HG03103 (cell line): ENCODE measurements around the gene PLPP6.
A peak's percentile ranks its signal among the peaks of the same experiment; 100 is the strongest.

ENCODE experiments used
- ATAC-seq: cut with Tn5 transposase; IDR thresholded peaks from one replicate; pipeline ENCODE4 v1.9.1; 2021; ENCODE audit warnings: low read depth; ENCODE audit not compliant: unreplicated experiment

Gene PLPP6

DNA sequence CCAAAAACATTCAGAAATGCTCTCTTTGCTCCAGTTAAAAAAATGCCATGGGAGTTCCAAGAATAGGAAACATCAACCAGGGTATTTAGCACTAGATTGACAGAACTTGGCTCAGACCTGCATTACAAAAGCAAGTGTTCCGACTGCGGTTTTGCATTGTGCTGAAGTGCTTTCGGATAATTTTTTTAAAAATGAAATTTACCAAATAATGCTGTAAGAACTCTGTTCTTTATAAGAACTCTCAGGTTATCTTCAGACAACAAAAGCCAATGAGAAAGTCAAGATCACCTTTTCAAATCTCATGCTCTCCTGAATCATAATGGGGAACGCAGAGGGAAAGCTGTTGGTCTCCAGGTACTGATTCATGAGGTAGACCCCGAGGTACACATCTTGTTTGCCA, 483 bp upstream of the PLPP6 start:
- ATAC-seq = no peak

DNA sequence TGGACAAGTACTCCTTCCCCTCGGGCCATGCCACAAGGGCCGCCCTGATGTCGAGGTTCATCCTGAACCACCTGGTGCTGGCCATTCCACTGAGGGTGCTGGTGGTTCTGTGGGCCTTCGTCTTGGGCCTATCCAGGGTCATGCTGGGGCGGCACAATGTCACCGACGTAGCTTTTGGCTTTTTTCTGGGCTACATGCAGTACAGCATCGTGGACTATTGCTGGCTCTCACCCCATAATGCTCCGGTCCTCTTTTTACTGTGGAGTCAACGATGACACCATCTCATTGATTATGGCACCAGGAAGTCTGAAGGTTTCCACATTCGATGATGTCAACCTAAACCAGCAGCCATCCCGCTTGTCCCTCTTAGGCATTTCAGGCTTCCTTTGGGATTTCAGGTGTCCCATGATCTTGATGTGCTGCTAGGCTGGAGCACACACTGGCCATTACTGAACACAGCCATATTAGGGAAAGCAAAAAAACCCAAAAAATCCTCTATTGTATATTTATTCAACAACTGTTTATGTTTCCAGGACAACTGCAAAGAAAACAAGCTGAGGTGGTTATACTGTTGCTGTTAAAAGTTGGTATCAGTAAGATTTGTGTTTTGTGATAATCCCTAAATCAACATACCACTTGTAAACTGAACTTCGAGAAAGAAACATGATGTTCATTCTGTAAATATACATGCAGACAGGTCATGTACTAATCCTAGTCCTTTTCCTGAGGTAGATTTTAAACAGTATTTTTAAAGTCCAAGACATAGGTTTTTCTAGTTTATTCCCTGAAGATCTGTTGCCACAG, 1.1 kb downstream of the PLPP6 start:
- no peak for ATAC-seq

DNA sequence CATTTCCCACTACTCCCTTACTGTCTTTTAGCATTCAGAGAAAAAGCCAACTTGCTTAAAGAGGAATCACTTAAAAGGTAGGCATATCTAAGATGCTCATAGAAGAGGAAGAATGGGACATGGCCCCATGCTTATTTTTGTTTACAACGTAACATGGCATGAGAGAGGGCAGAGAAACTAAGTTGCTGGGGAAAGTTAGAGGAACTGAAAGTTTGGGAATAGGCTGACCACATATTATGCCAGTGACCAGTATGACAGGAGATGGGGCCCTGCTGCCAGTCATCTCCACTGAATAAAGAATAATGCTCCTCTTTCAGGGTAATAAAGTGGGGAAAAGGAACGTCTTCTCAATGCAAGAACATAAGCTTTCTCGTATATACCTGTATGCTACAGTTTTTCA, 1.9 kb downstream of the PLPP6 start:
- no peak for ATAC-seq

DNA sequence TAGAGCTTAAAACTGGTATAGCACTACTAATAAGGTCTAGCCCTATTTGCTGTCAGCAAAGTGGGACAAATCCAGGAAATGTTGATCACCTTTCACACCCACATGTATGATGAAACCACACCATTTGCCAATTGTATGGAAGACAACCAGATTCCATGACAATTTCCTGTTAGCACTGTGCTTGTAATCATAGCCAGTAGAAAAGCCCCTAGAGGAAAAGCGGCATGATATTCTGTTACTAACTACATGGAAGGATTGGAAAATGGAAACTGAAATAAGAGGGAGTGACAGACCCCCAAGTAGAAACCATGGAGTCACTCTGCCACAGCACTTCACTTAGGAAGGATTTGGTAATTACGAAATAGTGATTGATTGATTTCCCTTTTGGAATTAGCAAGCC, 3.3 kb downstream of the PLPP6 start:
- no peak for ATAC-seq

DNA sequence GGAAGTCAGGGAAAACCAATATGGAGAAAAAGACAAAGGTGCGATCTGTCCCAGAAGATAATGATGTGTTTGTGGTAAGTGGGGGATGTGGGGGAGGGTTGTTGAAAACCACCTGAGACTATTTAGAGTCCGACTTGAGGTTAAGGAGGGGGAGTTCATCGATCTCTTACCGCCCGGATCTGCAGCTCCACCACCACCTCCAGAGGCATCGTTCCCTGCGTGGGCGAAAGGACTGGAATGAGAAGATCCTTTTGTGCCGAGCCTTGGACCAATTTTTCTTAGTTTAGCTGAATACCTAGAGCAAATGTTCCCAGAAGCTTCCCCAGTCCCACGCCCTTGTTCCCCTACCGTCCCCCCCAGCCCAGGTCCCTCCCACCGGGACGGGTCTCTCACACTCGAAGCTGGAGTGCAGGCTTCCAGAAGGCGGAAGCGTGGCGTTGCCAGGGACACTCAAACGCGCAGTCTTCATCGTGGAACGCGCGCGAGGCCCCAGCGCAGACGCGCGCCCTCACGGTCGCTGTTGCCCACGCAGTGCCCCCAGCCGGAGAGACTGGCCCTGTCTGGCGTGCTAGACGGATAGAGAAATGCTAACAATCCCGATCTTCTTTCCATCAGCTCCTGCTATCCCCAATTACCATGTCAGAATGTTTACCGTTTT, 4.1 kb downstream of the PLPP6 start, which contains the start of gene SPATA6L:
Gene SPATA6L (minus strand): TSS at position 439 of the 658 bp plus-strand sequence. CDS start 230 bp downstream, at position 209.
- no peak for ATAC-seq

DNA sequence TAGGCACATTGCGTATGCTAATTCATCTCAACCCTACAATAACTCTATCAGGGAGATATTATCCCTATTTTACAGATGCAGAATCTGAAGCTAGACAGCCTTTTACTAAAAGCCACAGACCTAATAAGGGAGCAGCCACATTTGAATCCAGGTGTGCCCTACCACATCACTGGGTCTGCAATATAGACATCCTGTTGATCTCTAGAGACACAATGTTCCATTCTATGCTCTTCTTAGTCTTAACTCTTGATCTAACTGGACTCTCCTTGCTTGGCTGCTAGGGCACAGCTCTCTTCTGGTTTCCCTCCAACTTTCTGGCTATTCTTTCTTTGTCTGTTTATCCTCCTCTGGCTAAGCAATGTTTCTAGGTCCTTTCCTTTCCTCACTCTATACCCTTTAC, 5.6 kb downstream of the PLPP6 start:
- no peak for ATAC-seq

DNA sequence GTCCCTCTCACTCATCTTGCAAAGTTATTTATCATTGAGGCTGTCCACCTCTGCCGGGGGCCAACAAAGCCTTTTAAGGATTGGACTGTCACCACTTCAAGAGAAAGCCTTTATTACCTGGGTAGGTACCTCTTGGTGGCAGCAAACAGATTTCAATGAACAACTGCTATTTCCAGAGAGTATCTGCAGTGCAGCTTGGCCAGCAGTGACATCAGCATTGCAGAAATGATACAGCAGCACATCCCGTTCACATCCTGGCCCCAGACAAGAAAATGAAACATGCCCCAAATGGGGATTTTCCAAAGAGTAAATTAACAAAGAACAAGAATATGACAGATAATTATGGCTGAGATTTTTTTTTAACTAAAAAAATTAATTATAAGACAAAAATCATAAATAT, 6.5 kb downstream of the PLPP6 start:
- ATAC-seq = no peak

DNA sequence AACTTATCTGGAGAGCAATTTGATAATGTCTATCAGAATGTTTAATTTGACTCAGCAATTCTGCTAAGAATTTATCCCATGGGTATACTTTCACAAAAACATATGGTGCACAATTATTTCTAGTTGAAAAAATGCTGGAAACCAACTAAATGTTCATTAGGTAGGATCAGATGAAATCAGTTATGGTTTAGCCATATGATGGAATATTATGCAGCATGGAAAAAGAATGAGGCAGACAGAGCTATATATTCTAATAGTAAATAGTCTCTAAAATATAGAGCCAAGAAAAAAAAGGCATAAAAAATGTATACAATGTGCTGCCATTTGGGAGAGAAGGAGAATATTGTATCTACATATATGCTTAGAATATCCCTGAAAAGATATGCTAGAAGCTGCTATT, 7.8 kb downstream of the PLPP6 start:
- ATAC-seq = no peak

DNA sequence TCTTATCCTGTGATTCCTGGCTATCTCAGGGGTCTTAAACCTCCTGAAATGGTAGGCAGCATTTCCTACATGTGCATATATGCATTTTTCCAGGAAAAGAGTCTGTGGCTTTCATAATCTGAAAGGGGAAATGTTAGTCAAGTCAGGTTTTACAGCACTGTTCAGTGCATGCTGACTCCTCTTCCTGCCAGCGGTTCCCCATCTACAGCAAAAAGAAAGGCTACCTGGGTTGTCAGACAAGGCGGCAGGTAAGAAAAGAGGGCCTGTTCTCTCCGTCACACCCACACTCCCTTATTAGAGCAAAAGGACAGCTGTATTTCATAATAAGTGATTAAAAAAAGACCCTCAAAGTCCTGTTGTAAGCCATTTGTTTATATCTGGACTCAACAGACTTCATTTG, 8.5 kb downstream of the PLPP6 start:
- no peak for ATAC-seq

DNA sequence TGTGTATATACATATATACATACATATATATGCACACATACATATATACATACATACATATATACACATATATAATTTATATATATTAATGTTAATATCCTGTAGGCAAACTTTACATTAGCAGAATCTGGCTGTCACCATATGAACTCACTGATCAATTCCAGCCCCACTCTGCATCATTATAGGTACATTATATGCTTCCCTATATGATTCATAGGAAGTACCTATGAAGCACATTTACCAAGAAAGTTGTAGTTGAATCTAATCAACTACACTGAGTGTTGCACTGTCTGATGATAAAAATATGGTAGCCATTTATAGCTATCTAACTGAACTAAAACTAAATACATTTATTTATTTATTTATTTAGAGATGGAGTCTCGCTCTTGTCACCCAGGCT, 9.6 kb downstream of the PLPP6 start:
- ATAC-seq = no peak

DNA sequence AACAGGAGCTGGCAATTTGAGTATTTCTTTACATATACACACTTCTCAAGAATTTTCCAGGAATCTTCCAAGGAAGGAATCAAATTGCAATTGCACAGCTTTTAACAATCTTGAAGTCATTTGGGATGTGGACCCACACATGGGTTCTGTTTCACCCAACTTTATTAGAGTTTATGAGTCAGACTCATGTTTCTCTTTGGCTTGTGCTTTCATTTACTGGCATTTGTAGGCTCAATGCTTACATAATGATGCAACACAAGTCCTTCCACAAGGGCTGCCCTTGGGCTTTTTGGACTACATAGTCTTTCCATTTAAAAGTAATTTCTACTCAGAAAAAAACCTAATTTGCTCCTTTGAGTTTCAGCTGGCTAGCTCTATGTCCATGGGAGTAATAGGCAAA, 12.7 kb downstream of the PLPP6 start:
- ATAC-seq = no peak

DNA sequence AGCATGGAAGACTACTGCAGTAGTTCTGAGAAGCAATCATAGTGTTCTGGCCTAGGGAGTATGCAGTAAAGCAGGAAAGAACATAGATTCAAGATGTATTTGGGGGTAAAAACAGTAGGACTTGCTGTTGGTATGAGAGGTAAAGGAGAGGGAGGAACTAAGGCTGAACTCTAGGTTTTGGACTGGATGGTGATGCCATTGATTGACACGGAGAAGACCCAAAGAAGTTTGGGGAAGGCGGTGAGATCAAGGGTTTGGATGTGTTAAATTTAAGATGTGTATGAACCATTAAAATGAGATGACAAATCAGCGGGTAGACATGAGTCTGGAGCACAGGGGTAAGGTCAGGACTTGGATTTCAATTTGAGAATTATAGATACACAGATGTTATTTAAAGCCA, 15.3 kb downstream of the PLPP6 start:
- no peak for ATAC-seq

DNA sequence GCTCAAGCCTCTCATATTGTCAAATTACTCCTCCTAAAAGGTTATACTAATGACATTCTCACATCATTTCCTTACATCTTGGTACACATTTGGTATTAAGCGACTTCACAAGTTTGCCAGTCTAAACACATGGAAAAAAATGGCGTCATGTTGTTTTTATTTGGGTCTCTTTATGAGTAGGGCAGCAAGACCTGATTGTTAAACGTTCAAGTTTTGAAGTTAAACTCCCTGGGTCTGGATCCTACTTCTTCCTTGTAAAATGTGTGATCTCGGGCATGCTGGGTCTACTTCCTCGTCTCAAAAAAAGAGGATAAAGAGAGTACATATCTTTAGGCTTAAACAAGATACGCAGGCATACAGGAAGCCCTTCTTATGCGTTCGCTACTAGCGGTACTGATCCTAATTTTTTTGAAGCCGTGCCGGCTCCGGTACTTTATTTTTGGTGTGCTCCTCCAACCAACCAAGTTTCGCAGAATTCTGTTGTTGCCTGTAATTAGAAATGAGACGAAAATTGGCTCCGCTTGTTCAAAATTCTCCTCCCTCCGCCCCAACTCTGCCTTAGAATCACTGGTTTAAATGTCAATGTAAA, 16.7 kb downstream of the PLPP6 start:
- no peak for ATAC-seq

DNA sequence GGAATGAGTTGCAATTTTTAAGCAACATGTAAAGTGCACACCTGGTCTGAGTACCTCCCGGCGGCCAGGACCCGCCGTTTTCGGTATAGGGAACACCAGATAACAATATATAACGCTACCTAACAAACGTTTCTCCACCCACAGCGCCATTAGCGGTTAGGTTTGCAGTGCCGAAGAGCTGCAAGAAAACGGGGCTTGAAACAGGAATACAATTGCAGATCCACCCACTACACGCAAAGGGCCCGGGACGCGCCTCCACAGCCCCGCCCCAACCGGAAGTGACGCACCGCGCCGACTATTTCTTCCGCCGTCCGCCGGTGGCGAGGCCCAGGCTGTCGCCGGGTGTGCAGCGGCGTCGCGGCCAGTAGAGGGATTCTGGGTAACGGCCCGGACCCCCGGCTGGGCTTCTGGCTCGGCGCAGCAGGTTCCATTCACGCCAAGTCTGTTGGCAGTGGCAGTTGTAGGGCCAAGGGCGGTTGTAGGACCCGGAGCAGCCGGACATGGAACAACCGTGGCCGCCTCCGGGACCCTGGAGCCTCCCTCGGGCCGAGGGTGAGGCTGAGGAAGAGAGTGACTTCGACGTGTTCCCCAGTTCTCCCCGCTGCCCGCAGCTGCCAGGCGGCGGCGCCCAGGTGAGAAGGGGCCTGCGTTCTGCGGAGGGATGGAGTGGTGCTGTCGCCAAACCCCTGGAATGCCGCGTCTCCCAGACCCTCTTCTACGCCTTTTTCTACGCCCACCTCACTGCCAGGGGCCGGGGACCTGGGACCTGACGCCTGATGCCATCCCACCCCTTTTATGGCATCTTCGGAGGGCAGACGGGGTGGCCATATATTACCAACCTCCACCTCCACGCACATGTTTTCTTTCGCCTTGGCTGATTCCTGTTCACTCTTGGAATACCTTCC, 17.4 kb downstream of the PLPP6 start, which contains the start of gene CDC37L1:
Gene CDC37L1 (plus strand): TSS at position 302 of the 905 bp plus-strand sequence. CDS start 199 bp downstream, at position 501.
- peak; percentile 93 for ATAC-seq

DNA sequence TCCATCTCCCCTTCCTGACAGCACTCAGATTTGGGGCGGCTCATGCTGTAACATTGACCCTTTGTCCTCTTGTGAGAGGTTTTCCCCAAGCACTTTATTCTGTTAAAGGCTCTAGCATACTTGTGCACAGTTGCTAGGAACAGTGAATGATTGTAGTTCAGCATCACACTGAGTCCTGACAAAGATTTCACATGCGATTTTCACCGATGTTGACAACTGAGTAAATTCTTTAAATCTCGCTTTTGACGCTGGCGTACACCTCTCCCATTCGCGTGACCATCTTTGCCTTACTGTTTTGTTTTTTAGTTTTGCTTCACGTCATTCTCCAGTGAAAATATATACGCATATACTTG, 18.1 kb downstream of the PLPP6 start:
- ATAC-seq = no peak

DNA sequence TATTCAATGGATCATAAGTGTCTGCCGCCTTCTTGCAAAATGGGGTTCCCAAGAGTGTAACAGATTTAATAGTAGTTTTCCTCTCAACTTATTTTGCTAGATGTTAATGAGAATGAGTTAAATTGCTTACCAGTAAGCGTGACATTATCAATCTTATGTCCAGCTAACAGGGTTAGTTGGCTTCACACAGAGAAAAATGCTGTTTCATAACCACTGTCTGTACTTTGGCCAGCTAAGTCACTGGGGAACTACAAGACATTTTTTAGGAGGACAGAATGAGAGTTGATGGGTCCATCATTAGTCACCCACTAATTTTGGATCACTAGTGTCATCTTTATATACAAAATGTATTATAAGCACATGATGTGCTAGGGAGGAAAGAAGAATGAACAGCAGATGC, 18.7 kb downstream of the PLPP6 start:
- ATAC-seq = no peak

DNA sequence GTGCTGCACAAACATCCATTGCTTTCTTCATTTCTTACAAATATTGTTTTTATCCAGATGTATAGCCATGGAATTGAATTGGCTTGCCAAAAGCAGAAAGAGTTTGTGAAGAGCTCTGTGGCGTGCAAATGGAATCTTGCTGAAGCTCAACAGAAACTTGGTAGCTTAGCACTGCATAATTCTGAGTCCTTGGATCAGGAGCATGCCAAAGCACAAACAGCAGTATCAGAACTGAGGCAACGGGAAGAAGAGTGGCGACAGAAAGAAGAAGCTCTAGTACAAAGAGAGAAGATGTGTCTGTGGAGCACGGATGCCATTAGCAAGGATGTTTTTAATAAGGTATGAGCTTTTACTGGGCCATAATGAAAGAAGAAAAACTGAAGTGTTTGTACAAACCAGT, 22.7 kb downstream of the PLPP6 start:
- ATAC-seq = no peak

DNA sequence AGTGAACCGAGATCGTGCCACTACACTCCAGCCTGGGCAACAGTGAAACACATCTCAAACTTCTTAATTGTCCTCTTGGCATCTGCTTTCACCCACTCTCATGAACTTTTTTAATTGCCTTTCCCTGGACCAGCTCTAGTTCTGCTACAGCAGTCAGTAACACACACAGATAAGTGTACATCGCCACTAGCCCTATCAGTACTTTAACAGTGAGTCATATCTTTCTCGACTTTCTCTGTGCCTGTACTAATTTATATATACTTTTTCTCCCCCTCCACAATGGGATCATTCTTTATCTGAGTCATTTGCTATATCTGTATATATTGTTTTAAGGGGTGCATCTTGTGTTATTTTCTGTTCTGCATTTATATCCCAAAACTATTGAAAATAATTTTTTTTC, 24.0 kb downstream of the PLPP6 start:
- ATAC-seq = no peak

DNA sequence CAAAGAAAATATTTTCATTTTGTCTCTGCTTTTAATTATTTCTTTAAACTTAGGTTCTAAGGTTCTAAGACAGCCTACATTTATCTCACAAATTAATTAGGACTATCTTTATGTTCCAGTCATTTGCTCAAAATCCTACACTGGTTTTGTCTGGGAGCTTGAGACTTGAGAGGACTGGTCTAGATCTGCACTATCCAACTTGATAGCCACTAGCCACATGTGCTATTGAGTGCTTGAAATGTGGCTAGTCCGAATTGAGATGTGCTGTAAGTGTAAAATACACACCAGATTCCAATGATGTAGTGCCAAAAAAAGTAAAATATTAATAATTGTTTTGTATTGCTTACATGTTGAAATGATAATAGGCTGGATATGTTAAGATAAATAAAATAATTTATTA, 24.5 kb downstream of the PLPP6 start:
- ATAC-seq = no peak

DNA sequence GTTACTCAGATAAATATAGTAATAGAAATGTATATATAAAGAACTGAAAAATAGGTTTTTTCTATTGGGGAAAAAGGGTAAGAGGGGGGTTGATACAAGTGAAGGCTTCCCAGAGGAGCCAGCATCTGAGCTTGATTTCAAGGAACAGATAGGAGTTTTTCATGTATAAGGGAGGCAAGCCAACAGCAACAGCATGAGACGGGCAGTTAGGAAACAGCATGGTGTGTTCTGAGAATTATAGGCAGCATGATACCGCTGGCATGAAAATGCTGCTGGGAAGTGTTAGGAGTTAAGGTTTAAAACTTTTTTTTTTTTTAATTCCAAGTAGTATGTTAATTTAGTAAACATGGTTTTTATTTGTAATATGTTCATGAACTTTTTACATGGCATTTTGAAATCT, 26.9 kb downstream of the PLPP6 start:
- no peak for ATAC-seq

DNA sequence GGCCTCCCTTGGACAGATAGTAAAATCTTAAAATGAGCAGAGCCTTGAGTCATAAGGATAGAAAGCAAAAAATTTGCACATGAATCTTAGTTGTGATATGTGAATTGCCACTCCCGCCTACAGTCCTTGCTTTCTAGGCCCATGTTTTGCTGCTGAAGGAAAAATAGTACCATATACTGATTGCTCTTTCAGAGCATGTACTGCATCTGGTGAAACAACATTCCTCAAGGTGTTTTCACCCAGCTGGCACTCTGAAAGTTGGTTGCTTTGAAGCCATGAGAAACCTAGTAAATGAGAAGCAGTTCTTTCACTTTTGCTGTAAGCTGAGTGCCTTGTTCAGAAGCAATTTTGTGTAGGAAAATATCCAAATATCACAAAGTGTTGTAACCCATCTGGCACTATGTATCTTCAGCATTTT, 27.6 kb downstream of the PLPP6 start:
- peak; percentile 53 for ATAC-seq
